ENCODE measurements around the gene PAX8. TPM values are rescaled to one million over a fixed set of nuclear protein-coding genes. Genes with fewer than 3 reads are reported as not detected.

PAX8 gene
- total and polyA plus RNA-seq, 2 of the 13 experiments (the other 11 are each of a cell fraction or from before 2014, with no cell fraction given): 1.5 to 8.8 TPM

- ATAC-seq: no peak
- Histone ChIP-seq H3K36me3 (replicated peaks in 1 of 2; ENCODE audit: control insufficient read depth in 1 of 2, insufficient read depth in 2 of 2, low read length in 2 of 2) (no peaks in the 10 kb centered on the region), H2AFZ (ENCODE audit: low read length) (no peak overlapping the region), H3K27ac (ENCODE audit: extremely low read length, insufficient read depth, low read length) (no peak overlapping the region), H3K79me2 (ENCODE audit: insufficient read depth, low read length) (no peaks in the 10 kb centered on the region), H3K4me2 (ENCODE audit: low read depth, low read length) (no peak overlapping the region), H3K9ac (ENCODE audit: insufficient read depth, low read depth, low read length) (no peak overlapping the region), H4K20me1 (ENCODE audit: insufficient read depth, low read length) (no peaks in the 10 kb centered on the region), H3K4me1 (ENCODE audit: insufficient read depth, low read length) (peaks cover 31% of the 10 kb centered on the region), H3K4me3 (replicated peaks in 1 of 3; ENCODE audit: insufficient read depth in 1 of 3, low read depth in 2 of 3, low read length in 3 of 3) (no peak overlapping the region), H3K27me3 (ENCODE audit: control insufficient read depth in 1 of 2, insufficient read depth in 2 of 2, low read length in 2 of 2) (peaks cover 1 to 12% of the 10 kb centered on the region in 2 experiments; a peak in 2 of 5 replicates), H3K9me3 (ENCODE audit: low read length) (no peaks in the 10 kb centered on the region)
- ChIA-PET CTCF (ENCODE audit: low intra/inter-chr PET ratio, low total read pairs) (no interaction called here), POLR2A (interaction anchor here (0.6 kb wide), 1 partner anchor 27 kb away, joined by 3 read pairs; no protein-coding TSS in a partner anchor)
- TF ChIP-seq KDM3A (CRISPR knock-in tag; IDR thresholded peaks at IDR 0.05; ENCODE audit: low read depth) (no peak), SRSF1 (optimal IDR thresholded peaks at IDR 0.05; ENCODE audit: low read depth, low read length) (no peak), ZNF253 (CRISPR knock-in tag; IDR thresholded peaks at IDR 0.05; ENCODE audit: borderline replicate concordance) (no peak), SP4 (CRISPR knock-in tag; IDR thresholded peaks at IDR 0.05) (no peak), HNRNPLL (IDR thresholded peaks at IDR 0.05; ENCODE audit: low read depth, low read length, poor library complexity, severe bottlenecking) (no peak), ZNF446 (CRISPR knock-in tag; IDR thresholded peaks at IDR 0.05) (no peak), MTA3 (CRISPR knock-in tag; IDR thresholded peaks at IDR 0.05) (no peak), MNT (IDR thresholded peaks at IDR 0.05) (no peak), ZNF468 (CRISPR knock-in tag; IDR thresholded peaks at IDR 0.05) (no peak), PLSCR1 (CRISPR knock-in tag; IDR thresholded peaks at IDR 0.05; ENCODE audit: borderline replicate concordance) (no peak), GTF2F1 (IDR thresholded peaks at IDR 0.05; ENCODE audit: low read length) (no peak)
- WGBS (ENCODE audit: low lambda C conversion rate): 85% methylated on average over 18 of the region's 18 CpGs
- no peak for FAIRE-seq
- DNase-seq (ENCODE audit: low spot score): no peak
- in situ Hi-C loops (cut with HindIII; ENCODE audit: extremely low pct_ligation_motif_present, low pct_unique_long_range_greater_than_20kb) (no loop called here), intact Hi-C loops (cut with micrococcal nuclease; ENCODE audit: unreplicated experiment) (no loop called here)
- no TSS peak for BruUV-seq (replicated peaks)
Observed at GRCh38 chr2:113276216-113276760, 2.4 kb downstream of the PAX8 start.
